8988T (cell line): ENCODE measurements around the gene PMM1.

ENCODE experiments used
- DNase-seq: peaks from one replicate; pipeline ENCODE4 v3.0.0; 2011

The PMM1 gene

DNA sequence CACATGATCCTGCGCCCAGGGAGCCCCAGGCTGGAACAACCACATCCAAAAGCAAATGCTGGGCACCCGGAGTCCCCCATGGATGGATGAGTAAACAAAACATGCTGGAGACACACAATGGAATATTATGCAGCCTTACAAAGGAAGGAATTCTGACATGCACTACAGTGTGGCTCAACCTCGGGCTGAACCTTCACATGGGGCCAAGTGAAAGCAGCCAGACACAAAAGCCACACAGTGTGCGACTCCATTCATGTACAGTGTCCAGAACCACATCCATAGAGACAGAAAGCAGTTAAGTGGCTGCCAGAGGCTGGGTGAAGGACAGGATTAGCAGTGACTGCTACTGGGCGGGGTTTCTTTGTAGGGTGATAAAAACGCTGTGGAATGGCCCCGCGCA is 55.4 kb downstream of the PMM1 start:
- DNase-seq = no peak

DNA sequence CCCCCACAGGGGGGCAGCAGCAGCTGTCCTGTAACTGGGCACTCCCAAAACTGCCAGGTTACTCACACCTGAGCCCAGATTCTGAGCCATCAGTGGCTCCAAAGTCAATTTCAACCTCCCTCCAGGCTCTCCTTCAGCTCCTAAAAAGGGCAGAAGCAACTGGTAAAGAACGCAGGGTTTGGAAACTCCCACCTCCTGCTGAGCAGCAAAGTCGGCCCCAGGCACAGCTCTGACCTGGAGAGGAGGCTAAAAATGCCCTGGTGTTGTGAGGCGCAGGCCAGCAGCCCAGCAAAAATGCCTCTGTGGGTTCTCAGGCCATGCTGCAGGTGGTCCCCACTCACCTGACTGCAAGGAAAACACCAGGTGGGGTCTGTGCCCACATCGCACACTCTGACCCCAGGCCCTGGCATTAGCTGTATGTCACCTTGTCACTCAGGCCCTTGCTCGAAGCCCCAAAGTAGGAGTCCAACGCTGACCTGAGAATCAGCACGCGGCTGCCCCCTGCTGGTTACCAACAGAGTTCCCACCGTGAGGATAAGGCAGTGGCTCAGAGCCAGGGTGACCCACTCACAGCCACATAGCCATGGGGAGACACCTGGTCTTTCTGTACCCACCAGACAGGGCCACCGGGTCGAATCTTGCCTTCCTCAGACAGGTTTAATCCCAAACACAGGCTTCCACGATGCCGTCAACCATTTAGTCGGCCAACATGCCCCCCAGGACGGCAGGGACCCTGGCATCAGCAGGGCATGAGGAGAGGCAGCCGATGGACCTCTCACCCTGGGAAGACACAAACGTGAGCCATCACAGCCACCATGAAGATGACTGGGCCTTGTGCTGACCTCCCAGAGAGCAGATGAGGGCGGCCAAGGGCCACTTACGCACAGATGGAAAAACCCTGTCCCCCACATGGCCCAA is 56.5 kb downstream of the PMM1 start:
- DNase-seq = no peak

DNA sequence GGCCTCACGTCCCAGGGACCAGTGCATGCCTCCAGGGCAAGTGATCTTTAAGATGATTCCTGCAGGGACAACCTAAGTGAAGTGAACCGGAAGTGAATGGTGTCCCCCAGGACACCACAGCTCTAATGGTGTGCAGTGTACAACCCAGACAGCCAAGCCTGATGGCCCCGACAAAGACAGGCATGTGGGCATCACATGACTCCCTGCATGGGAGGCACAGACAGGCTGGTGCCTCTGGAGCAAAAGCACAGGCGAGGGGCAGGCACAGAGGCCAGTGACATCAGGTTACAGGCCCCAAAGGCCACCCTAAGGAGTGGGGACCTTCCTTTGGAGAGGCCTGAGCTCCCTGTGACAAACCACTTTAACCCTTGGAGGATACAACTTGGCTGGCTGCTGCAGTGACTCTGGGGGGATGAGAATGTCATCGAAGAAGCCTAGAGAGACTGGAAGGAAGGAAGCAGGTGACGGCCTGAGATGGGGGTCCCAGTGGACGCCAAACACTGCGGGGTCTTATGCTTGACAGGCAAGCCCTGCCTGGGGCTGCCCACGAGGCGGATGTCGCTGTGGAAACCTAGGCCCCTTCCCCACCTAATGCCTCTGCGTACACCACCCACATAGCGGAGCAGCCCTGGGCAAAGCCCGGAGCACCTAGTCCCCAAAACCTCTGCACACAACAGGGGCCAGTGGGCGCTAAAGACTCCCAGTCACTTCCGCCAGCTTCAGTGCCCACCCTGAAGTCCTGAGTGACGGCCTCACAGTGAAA is 57.7 kb downstream of the PMM1 start:
- no peak for DNase-seq

DNA sequence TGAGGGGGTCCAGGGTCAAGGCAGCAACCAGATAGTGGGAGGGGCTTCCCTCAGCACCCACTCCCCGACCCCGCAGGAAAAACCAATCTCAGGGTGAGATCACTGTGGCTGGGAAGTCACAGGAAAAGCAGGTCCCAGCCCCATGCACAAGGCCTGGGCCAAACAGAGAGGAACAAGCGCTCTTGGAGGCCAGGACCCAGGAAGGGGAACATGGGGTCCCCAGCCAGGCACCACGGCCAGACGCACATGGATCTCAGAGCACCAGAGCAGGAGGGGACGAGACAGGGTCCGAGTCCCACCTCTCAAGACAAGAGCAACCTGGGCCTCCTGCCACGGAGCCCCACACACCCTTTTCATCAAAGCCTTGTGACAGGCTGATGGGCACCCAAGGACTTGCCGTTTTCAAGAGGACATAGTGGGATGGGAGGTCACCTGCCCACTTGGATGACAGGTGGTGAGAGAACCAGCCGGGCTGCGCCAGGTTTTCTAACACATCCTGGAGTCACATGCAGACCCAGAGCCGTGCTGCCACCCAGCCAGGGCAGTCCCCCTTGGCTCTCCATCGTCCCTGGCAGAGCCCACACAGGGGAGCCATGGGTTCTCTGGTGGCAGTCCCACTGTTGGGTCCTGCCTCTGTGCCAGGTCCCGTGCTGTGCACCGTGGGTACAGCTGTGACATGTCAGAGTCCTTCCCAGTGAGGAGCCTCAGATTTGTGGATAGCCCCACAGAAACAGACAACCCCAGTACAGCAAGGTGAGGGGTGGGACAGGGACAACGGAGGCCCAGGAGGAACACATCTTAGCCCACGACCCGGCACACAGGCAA is 58.5 kb downstream of the PMM1 start:
- no peak for DNase-seq

DNA sequence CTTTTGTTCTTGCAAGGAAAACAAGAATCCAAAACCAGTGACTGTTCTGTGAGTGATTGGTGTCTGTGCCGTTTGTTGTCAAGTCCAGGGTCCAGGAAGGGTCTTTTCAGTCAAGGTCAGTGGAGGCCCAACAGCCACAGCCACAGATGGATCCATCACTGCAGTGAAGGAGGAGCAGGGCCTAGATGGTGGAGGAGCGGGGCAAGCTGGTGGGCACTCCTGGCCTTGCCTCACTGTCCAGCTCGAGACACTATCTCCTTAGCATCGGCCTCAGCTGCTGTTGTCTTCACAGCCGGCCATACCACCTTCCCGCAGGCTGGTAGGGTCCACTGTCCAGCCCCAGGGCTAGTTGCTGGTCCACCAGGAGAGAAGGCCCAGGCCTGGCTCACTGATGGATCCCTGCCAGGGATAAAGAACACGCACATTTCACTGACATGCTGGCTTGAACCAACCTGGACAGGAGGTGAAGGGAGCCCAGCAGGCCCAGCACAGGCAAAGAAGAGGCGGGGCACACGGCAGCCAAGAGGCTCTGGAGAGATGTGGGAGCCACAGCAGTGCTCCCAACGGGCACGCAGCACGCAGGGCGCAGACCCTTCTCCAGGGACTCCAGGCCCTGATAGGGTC is 60.6 kb downstream of the PMM1 start:
- DNase-seq = no peak

DNA sequence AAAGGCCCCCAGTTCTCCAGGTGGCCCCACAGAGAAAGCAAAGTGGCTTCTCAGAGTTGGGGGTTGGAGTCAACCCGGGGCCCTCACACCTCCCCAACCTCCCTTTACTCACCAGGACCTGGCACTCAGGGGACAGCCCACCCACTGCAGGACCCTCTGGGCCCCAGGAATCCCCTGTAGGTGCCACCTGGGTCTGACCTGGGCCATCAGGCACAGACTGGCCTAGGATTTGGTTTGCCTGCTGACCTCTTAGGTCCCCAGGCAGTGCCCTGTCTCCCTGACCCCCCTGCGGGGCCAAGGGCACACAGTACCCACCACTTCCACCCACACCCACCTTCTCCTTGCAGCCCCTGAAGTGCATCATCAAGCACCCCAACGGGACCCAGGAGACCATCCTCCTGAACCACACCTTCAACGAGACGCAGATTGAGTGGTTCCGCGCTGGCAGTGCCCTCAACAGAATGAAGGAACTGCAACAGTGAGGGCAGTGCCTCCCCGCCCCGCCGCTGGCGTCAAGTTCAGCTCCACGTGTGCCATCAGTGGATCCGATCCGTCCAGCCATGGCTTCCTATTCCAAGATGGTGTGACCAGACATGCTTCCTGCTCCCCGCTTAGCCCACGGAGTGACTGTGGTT is 61.4 kb downstream of the PMM1 start:
- DNase-seq = no peak
